HG03439 (cell line): Measurements from ENCODE around the gene DTNBP1.

Experiments
- ATAC-seq: cut with Tn5 transposase; IDR thresholded peaks from one replicate; pipeline ENCODE4 v1.9.1; 2021; ENCODE audit warnings: mild to moderate bottlenecking, moderate library complexity; ENCODE audit not compliant: unreplicated experiment

Gene DTNBP1

GRCh38 chr6:15517600-15517999 lies 145.2 kb downstream of the DTNBP1 start:
- ATAC-seq = no peak

GRCh38 chr6:15516923-15517560 lies 145.8 kb downstream of the DTNBP1 start:
- no peak for ATAC-seq

GRCh38 chr6:15516378-15516777 lies 146.4 kb downstream of the DTNBP1 start:
- no peak for ATAC-seq

- ATAC-seq = no peak
Observed at GRCh38 chr6:15515660-15516375, 147.0 kb downstream of the DTNBP1 start.

GRCh38 chr6:15515226-15515625 lies 147.6 kb downstream of the DTNBP1 start:
- no peak for ATAC-seq

GRCh38 chr6:15513801-15514711 lies 148.8 kb downstream of the DTNBP1 start:
- no peak for ATAC-seq

GRCh38 chr6:15513131-15513771 lies 149.6 kb downstream of the DTNBP1 start:
- no peak for ATAC-seq

GRCh38 chr6:15512721-15513120 lies 150.1 kb downstream of the DTNBP1 start:
- no peak for ATAC-seq

GRCh38 chr6:15512126-15512525 lies 150.7 kb downstream of the DTNBP1 start:
- no peak for ATAC-seq

GRCh38 chr6:15511248-15512125 lies 151.3 kb downstream of the DTNBP1 start:
- no peak for ATAC-seq

GRCh38 chr6:15510536-15511247 lies 152.1 kb downstream of the DTNBP1 start:
- no peak for ATAC-seq

- ATAC-seq = no peak
Observed at GRCh38 chr6:15510121-15510520, 152.7 kb downstream of the DTNBP1 start.

- no peak for ATAC-seq
Observed at GRCh38 chr6:15509335-15509933, 153.4 kb downstream of the DTNBP1 start.

- no peak for ATAC-seq
Observed at GRCh38 chr6:15508931-15509330, 153.9 kb downstream of the DTNBP1 start.

GRCh38 chr6:15508441-15508871 lies 154.4 kb downstream of the DTNBP1 start:
- no peak for ATAC-seq

- no peak for ATAC-seq
Observed at GRCh38 chr6:15507746-15508145, 155.1 kb downstream of the DTNBP1 start.

GRCh38 chr6:15507221-15507620 lies 155.6 kb downstream of the DTNBP1 start:
- ATAC-seq = no peak

- ATAC-seq = no peak
Observed at GRCh38 chr6:15506066-15506465, 156.8 kb downstream of the DTNBP1 start.

GRCh38 chr6:15505463-15505918 lies 157.3 kb downstream of the DTNBP1 start:
- no peak for ATAC-seq
